ENCODE measurements around the gene PRAMEF12.
"Not testable (repeated sequence)": the region's sequence is repeated elsewhere in the genome, so short reads cannot be mapped to it uniquely, and the experiment has no call there.

PRAMEF12 gene

GRCh38 chr1:12810691-12811408 lies 37.3 kb downstream of the PRAMEF12 start:
- FAIRE-seq (no peak), DNase-seq (ENCODE audit: insufficient read length) (no peak)
- TF ChIP-seq POLR2AphosphoS5 (IDR thresholded peaks at IDR 0.05; ENCODE audit: low read depth, low read length) (no peak), POLR2A (IDR thresholded peaks at IDR 0.05; ENCODE audit: low read depth, low read length) (no peak), TAF1 (IDR thresholded peaks at IDR 0.05; ENCODE audit: borderline replicate concordance, low read depth, low read length) (no peak)

GRCh38 chr1:12811409-12811784 lies 37.9 kb downstream of the PRAMEF12 start:
- TF ChIP-seq POLR2A (IDR thresholded peaks at IDR 0.05; ENCODE audit: low read depth, low read length): no peak
- TF ChIP-seq TAF1 (IDR thresholded peaks at IDR 0.05; ENCODE audit: borderline replicate concordance, low read depth, low read length): no peak
- no peak for TF ChIP-seq POLR2AphosphoS5 (IDR thresholded peaks at IDR 0.05; ENCODE audit: low read depth, low read length)
- FAIRE-seq: no peak

GRCh38 chr1:12819061-12819460 lies 45.5 kb downstream of the PRAMEF12 start:
- not testable (repeated sequence) for DNase-seq (ENCODE audit: insufficient read length); FAIRE-seq

More at GRCh38 chr1:12811409-12811784, 37.9 kb downstream of the PRAMEF12 start:
- DNase-seq (ENCODE audit: insufficient read length): no peak

All from GM12892 (cell line).